Astrocyte of the spinal cord (primary cell): ENCODE measurements around the gene DNAJC5.
"Not testable (repeated sequence)": the region's sequence is repeated elsewhere in the genome, so short reads cannot be mapped to it uniquely, and the experiment has no call there.

Experiments used
- DNase-seq: peaks from one replicate; pipeline ENCODE4 v3.0.0; 2011; ENCODE audit warnings: low read depth, low spot score
- H3K4me3 ChIP-seq: 2 replicates; pipeline ENCODE4 v1.5.1; 2011; ENCODE audit warnings: low read depth, mild to moderate bottlenecking, low read length, moderate library complexity
- in situ Hi-C: cut with HindIII; loops from 2 replicates; pipeline ENCODE4 v1.10.0; 2017; ENCODE audit warnings: low sequenced_read_pairs
- TF ChIP-seq, protein P1 (sequence below): IDR thresholded peaks from 2 replicates; pipeline ENCODE4 v1.5.1; 2012; ENCODE audit warnings: low read depth, mild to moderate bottlenecking, low read length, inconsistent platforms

DNAJC5 gene

DNA sequence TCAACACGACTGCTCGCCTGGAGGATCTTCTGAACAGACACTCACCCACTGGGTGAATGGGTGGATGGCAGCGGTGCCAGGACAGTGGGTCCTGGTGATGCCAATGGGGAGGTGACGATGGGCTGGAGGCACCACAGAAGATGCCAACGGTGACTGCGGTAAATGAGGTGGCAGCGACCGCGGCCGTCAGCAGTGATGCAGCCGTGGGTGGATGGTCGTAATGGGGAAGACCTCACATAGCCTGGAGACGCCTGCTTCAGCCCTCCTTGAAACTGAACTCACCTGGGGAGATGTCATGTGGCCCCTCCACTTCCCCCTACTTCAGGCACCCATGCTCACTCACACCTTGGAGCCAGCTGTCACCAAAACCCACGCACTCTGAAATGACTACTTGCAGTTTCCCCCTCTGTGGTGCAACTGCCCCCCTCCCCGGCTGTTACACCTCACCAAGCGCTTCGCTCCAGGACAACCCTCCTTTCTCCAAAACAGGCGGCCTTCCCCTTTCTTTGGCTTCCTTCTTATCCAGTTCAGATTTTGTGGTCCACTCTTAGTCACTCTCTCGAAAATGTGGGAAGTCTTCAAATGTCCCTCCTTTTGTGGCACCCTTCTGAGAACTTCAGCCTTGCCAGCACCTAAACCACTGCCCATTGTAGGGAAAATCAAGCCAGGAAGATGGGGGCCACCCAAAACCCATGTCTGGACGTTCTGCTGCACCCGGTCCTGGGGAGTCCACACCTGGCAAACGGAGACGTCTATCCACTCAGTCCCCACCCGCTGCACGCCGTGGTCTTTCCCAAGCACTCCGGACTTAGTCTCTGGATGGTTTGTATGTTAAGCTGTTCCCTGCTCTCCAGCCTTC lies 44.0 kb upstream of the DNAJC5 start:
- TF ChIP-seq, protein P1, sequence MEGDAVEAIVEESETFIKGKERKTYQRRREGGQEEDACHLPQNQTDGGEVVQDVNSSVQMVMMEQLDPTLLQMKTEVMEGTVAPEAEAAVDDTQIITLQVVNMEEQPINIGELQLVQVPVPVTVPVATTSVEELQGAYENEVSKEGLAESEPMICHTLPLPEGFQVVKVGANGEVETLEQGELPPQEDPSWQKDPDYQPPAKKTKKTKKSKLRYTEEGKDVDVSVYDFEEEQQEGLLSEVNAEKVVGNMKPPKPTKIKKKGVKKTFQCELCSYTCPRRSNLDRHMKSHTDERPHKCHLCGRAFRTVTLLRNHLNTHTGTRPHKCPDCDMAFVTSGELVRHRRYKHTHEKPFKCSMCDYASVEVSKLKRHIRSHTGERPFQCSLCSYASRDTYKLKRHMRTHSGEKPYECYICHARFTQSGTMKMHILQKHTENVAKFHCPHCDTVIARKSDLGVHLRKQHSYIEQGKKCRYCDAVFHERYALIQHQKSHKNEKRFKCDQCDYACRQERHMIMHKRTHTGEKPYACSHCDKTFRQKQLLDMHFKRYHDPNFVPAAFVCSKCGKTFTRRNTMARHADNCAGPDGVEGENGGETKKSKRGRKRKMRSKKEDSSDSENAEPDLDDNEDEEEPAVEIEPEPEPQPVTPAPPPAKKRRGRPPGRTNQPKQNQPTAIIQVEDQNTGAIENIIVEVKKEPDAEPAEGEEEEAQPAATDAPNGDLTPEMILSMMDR: no peak
- in situ Hi-C loops: no loop called here
- no peak for DNase-seq
- H3K4me3 ChIP-seq: no peak overlapping the region

DNA sequence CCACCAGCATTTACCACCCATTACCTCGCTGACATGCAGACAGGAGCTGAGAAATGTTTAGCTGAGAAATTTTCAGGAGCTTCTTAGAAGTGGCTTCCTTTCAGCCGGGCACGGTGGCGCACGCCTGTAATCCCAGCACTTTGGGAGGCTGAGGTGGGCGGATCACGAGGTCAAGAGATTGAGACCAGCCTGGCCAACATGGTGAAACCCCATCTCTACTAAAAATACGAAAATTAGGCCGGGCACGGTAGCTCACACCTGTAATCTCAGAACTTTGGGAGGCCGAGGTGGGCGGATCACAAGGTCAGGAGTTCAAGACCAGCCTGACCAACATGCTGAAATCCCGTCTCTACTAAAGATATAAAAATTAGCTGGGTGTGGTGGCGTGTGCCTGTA lies 43.4 kb upstream of the DNAJC5 start:
- in situ Hi-C loops, H3K4me3 ChIP-seq, DNase-seq: not testable (repeated sequence)

DNA sequence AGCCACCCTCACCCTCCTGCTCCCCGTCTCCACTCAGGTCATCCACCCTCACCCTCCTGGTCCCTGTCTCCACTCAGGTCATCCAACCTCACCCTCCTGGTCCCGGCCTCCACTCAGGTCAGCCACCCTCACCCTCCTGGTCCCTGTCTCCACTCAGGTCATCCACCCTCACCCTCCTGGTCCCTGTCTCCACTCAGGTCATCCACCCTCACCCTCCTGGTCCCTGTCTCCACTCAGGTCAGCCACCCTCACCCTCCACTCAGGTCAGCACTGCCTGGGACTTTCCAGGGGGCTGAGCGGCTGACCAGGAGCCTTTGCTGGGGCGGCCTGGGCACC lies 41.2 kb upstream of the DNAJC5 start:
- H3K4me3 ChIP-seq, DNase-seq, in situ Hi-C loops: not testable (repeated sequence)

DNA sequence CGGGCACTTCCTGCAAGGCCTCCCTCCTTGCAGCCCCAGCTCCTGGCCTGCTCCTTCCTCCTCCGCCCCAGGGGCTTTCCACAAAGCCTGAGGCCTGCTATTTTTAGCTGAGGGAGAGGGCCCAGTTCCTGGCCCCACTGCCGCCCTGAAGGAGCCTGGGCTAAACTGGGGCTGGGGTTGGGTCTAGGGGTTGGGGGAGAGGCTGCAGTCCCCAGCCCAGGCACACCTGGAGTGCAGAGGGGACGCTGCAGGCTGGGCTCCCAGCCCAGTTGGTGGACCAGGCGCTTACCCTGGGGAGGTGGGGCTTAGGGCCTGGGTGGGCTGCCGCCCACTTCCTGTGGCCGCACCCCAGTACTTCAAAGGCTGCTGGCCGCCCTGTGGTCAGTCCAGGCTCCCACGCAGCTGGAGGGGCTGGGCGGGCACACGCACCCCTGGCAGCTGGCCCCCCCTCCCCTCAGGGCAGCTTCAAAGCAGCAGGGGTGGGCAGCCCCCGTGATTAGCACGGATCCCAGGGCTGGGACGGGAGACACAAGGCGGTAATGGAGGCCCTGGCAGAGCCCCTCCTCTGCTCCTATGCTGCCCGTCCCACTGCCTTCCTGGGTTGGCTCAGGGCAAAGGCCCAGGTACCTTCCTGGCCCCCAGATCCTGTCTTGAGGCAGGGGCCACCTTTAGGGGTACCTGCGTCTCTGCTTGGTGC lies 40.7 kb upstream of the DNAJC5 start:
- in situ Hi-C loops: no loop called here
- no peak for DNase-seq
- H3K4me3 ChIP-seq: no peak overlapping the region
- TF ChIP-seq, protein P1: no peak

DNA sequence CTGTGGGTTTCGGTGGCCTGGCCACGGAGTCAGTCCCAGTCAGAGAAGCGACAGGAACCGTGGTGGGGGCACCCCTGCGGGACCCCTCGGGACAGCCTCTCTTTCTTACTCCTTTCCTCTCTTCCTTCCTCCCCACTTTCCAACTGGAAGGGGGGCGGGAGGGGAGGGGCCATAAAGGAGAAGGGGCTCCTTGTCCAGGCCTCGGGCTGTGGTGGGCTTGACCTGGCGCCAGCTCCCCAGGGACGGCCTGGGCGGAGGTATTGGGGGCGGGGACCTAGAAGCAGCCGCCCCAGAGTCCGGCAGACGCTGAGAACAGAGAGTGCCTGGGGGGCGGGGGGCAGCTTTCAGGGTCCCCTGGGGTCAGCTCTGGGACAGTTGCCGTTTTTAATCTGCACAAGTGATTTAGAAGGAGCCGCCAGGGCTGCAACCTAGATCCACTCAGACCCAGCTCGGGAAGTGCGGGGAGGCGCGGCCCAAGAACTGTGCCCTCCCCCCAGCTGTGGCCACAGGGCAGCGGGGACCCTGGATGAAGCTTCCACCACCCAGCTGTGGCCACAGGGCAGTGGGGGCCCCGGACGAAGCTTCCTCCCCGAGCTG lies 40.1 kb upstream of the DNAJC5 start:
- in situ Hi-C loops: no loop called here
- no peak for DNase-seq
- TF ChIP-seq, protein P1: no peak
- no peak overlapping the region for H3K4me3 ChIP-seq

DNA sequence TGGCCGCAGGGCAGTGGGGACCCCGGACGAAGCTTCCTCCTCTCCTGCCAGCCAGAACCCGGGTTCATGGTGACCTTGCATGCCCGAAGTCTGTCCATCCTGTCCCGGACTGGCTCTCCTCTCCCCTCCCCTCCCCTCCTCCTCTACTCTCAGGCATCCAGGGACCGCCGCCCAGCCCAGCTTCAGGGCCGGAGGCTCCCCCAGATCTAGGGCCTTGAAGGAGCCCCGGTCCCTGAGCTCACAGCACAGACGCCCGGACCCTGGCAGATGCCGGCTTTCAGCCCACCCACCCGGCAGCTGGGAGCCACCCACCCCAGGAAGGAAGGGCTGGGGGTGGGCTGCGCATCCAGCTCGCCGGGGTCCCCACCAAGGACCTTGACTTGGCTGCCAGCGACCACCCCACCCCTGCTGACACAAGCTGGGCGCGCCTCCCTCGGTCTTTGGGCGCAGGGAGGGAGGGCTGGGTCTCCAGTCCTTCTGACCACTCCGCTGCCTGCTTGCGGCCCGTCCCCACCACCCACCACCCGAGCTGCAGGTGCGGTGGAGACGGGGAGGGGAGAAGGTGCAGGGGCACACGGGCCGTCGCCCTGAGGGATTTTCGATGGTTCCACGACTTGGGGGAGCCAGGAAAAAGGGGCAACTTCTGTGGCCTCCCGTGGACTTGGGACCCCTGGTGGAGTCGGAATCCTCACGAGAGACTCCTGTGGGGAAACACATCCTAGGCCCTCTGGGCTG lies 39.4 kb upstream of the DNAJC5 start:
- DNase-seq: no peak
- TF ChIP-seq, protein P1: no peak
- in situ Hi-C loops: no loop called here
- H3K4me3 ChIP-seq: no peak overlapping the region

DNA sequence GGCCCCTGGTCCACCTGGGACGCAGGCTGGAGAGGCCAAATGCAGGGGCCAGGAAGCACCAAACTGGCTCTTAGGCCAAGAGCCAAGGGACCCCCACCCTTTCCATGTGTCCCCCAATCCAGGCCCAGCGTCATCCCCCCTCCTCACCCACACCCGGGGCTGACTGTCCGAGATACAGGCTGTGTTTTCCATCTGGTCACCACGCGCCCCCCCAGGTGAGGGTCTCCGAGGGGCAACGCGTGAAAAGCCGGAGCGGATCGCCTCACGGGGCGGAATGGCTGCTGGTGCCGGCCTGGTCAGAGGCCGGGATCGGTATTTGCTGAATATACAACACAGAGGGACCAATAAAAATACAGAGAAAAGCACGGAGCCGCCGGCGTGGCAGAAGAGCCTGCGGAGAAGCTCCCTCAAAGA lies 38.8 kb upstream of the DNAJC5 start:
- TF ChIP-seq, protein P1: no peak
- no peak for DNase-seq
- no peak overlapping the region for H3K4me3 ChIP-seq
- in situ Hi-C loops: no loop called here
